Smooth muscle cell (in vitro differentiated cells): ENCODE results near the gene INTS6. TPM values are rescaled to one million over a fixed set of nuclear protein-coding genes. Genes with fewer than 3 reads are reported as not detected.

ENCODE experiments used
- DNase-seq: peaks from one replicate; lab custom pipeline; 2025; ENCODE audit not compliant: unreplicated experiment; lab: John Stamatoyannopoulos, UW
- H2AFZ ChIP-seq: fragments of 200-600 bp; sonication (generic); 2 replicates; pipeline ENCODE4 v1.6.0; 2016; ENCODE audit warnings: antibody characterized with exemption, low read depth, mild to moderate bottlenecking
- H3F3A ChIP-seq: fragments of 200-600 bp; sonication (generic); 2 replicates; pipeline ENCODE4 v1.6.0; 2017; ENCODE audit warnings: antibody characterized with exemption, low read depth
- H3K27ac ChIP-seq: fragments of 200-600 bp; sonication (generic); 2 replicates; pipeline ENCODE4 v1.5.1; 2016; ENCODE audit warnings: low read depth, mild to moderate bottlenecking
- H3K27me3 ChIP-seq: fragments of 200-600 bp; sonication (generic); 2 replicates; pipeline ENCODE4 v1.6.1; 2016; ENCODE audit warnings: low read depth, mild to moderate bottlenecking
- H3K36me3 ChIP-seq: fragments of 200-600 bp; sonication (generic); 2 replicates; pipeline ENCODE4 v1.5.1; 2016; ENCODE audit warnings: low read depth
- H3K4me1 ChIP-seq: fragments of 200-600 bp; sonication (generic); 2 replicates; pipeline ENCODE4 v1.5.1; 2016; ENCODE audit warnings: low read depth
- H3K4me2 ChIP-seq: fragments of 200-600 bp; sonication (generic); 2 replicates; pipeline ENCODE4 v1.6.0; 2016; ENCODE audit warnings: mild to moderate bottlenecking
- H3K4me3 ChIP-seq: fragments of 200-600 bp; sonication (generic); 2 replicates; pipeline ENCODE4 v1.5.1; 2016; ENCODE audit warnings: mild to moderate bottlenecking
- H3K79me2 ChIP-seq: fragments of 200-600 bp; sonication (generic); 2 replicates; pipeline ENCODE4 v1.6.0; 2016; ENCODE audit warnings: low read depth, mild to moderate bottlenecking
- H3K9ac ChIP-seq: fragments of 200-600 bp; sonication (generic); 2 replicates; pipeline ENCODE4 v1.6.0; 2016; ENCODE audit warnings: low read depth
- H3K9me3 ChIP-seq: fragments of 200-600 bp; sonication (generic); replicated peaks from 2 replicates; pipeline ENCODE4 v1.5.1; 2016; ENCODE audit warnings: low read depth
- H4K20me1 ChIP-seq: fragments of 200-600 bp; sonication (generic); 2 replicates; pipeline ENCODE4 v1.6.0; 2016; ENCODE audit warnings: low read depth
- CTCF ChIP-seq: fragments of 200-600 bp; sonication (generic); IDR thresholded peaks from 2 replicates; pipeline ENCODE4 v1.5.1; 2017; ENCODE audit warnings: borderline replicate concordance, mild to moderate bottlenecking, antibody characterized with exemption; ENCODE audit not compliant: insufficient read depth, poor library complexity, severe bottlenecking
- WGBS: methylation state at CpG from one replicate; pipeline ENCODE4 v1.1.7; 2016; ENCODE audit warnings: low lambda C conversion rate; 5-methylcytosine and 5-hydroxymethylcytosine counted together
- polyA plus RNA-seq: library from polyadenylated mRNA; unstranded; fragments of >200 nt; fragmentation: Nextera tagmentation; extraction: Ambion mirVana; gene quantifications from 2 replicates; pipeline ENCODE4 v1.2.1, GENCODE V29; 2016
- total RNA-seq: library from RNA; depleted of rRNA; stranded (reverse); fragments of >200 nt; gene quantifications from 2 replicates; pipeline ENCODE4 v1.2.3, GENCODE V29; 2014

INTS6 gene
- total and polyA plus RNA-seq, 2 experiments from 2014 or later: 22.5 to 51.6 TPM

GRCh38 chr13:51360489-51360888, 92.3 kb downstream of the INTS6 start:
- H3F3A ChIP-seq: peaks cover 12% of the 10 kb centered on the region
- no peaks in the 10 kb centered on the region for H3K9me3 ChIP-seq
- peaks cover 6% of the 10 kb centered on the region for H4K20me1 ChIP-seq
- peaks cover 3% of the 10 kb centered on the region for H3K36me3 ChIP-seq
- no peak overlapping the region for H3K27ac ChIP-seq
- no peak overlapping the region for H2AFZ ChIP-seq
- H3K9ac ChIP-seq: no peak overlapping the region
- no peak for TF ChIP-seq CTCF
- H3K4me2 ChIP-seq: no peak overlapping the region
- no peaks in the 10 kb centered on the region for H3K79me2 ChIP-seq
- H3K27me3 ChIP-seq: no peaks in the 10 kb centered on the region
- DNase-seq: no peak
- WGBS: 100% methylated on average over 1 of the region's 1 CpG
- H3K4me1 ChIP-seq: no peaks in the 10 kb centered on the region
- H3K4me3 ChIP-seq: no peak overlapping the region

GRCh38 chr13:51359352-51359751, 93.5 kb downstream of the INTS6 start:
- Histone ChIP-seq H3K9ac (no peak overlapping the region), H3F3A (peaks cover 12% of the 10 kb centered on the region)

GRCh38 chr13:51357928-51358595, 94.8 kb downstream of the INTS6 start:
- Histone ChIP-seq H3K4me3 (no peak overlapping the region), H3K4me1 (no peaks in the 10 kb centered on the region), H3K27me3 (no peaks in the 10 kb centered on the region), H3K36me3 (no peaks in the 10 kb centered on the region), H3K79me2 (no peaks in the 10 kb centered on the region), H3K27ac (no peak overlapping the region), H3F3A (peaks cover 9% of the 10 kb centered on the region), H3K4me2 (no peak overlapping the region), H4K20me1 (no peaks in the 10 kb centered on the region), H3K9me3 (no peaks in the 10 kb centered on the region), H2AFZ (no peak overlapping the region), H3K9ac (no peak overlapping the region)
- no peak for DNase-seq
- WGBS: 67% methylated on average over 5 of the region's 5 CpGs
- TF ChIP-seq CTCF: no peak

More at GRCh38 chr13:51359352-51359751, 93.5 kb downstream of the INTS6 start:
- Histone ChIP-seq H3K79me2 (no peaks in the 10 kb centered on the region), H3K27me3 (no peaks in the 10 kb centered on the region), H3K36me3 (no peaks in the 10 kb centered on the region), H3K27ac (no peak overlapping the region), H3K4me3 (no peak overlapping the region), H3K4me1 (no peaks in the 10 kb centered on the region), H3K9me3 (no peaks in the 10 kb centered on the region), H2AFZ (no peak overlapping the region), H4K20me1 (no peaks in the 10 kb centered on the region), H3K4me2 (no peak overlapping the region)
- 91% methylated on average over 1 of the region's 1 CpG for WGBS
- no peak for DNase-seq
- no peak for TF ChIP-seq CTCF

GRCh38 chr13:51355217-51355616, 97.6 kb downstream of the INTS6 start:
- Histone ChIP-seq H3K27ac (no peak overlapping the region), H3K9ac (no peak overlapping the region), H2AFZ (no peak overlapping the region), H3K4me1 (no peaks in the 10 kb centered on the region), H3K9me3 (no peaks in the 10 kb centered on the region), H3F3A (peaks cover 4% of the 10 kb centered on the region), H3K27me3 (no peaks in the 10 kb centered on the region), H3K4me3 (no peak overlapping the region), H3K79me2 (no peaks in the 10 kb centered on the region), H4K20me1 (no peaks in the 10 kb centered on the region), H3K4me2 (no peak overlapping the region), H3K36me3 (peaks cover 4% of the 10 kb centered on the region)
- no peak for DNase-seq
- TF ChIP-seq CTCF: no peak
- 87% methylated on average over 2 of the region's 2 CpGs for WGBS
